Caco-2 (cell line): ENCODE measurements around the gene COL27A1. TPM values are rescaled to one million over a fixed set of nuclear protein-coding genes. Genes with fewer than 3 reads are reported as not detected.

Source experiments
- BruUV-seq: library from RNA; stranded (reverse); fragments of 400-500 nt; replicated peaks from 2 replicates; lab custom pipeline; 2021; lab: Mats Ljungman, UMichigan
- CTCF ChIA-PET: fragments of 300-600 bp; sonication (Branson Sonifier 250); formaldehyde crosslinking; loops from one replicate; lab custom pipeline; 2022; ENCODE audit warnings: antibody characterized with exemption; lab: Charles Lee
- POLR2A ChIA-PET: fragments of 300-600 bp; sonication (Branson Sonifier 250); formaldehyde crosslinking; loops from one replicate; lab custom pipeline; 2022; ENCODE audit warnings: antibody characterized with exemption; lab: Charles Lee
- DNase-seq, 2 experiments: peaks; one replicate each; pipeline versions ENCODE4 v3.0.0 to v3.0.0-alpha.2; 2020 to 2022
- H3K27me3 ChIP-seq: replicated peaks from 2 replicates; pipeline ENCODE4 v1.6.0; 2011; ENCODE audit warnings: low read length; ENCODE audit not compliant: control insufficient read depth, insufficient read depth
- H3K36me3 ChIP-seq: 2 replicates; pipeline ENCODE4 v1.5.1; 2011; ENCODE audit warnings: low read length; ENCODE audit not compliant: control insufficient read depth, insufficient read depth
- H3K4me1 ChIP-seq: fragments of 250-450 bp; sonication (Bioruptor Pico); 2 replicates; pipeline ENCODE4 v1.5.1; 2020; ENCODE audit warnings: mild to moderate bottlenecking
- H3K4me3 ChIP-seq: 2 replicates; pipeline ENCODE4 v1.5.1; 2011; ENCODE audit warnings: low read depth, mild to moderate bottlenecking, control low read depth, low read length
- H3K9me3 ChIP-seq: fragments of 250-450 bp; sonication (Bioruptor Pico); 2 replicates; pipeline ENCODE4 v1.5.1; 2020; ENCODE audit warnings: mild to moderate bottlenecking, moderate library complexity
- H3K27ac Mint-ChIP-seq: one replicate; pipeline ENCODE4 v1.8.0; 2022; ENCODE audit warnings: mixed read lengths; ENCODE audit not compliant: unreplicated experiment
- H3K27me3 Mint-ChIP-seq: one replicate; pipeline ENCODE4 v1.8.0; 2022; ENCODE audit warnings: mixed read lengths; ENCODE audit not compliant: insufficient read depth, unreplicated experiment
- H3K36me3 Mint-ChIP-seq: one replicate; pipeline ENCODE4 v1.8.0; 2022; ENCODE audit warnings: mild to moderate bottlenecking, mixed read lengths; ENCODE audit not compliant: insufficient read depth, unreplicated experiment
- H3K4me1 Mint-ChIP-seq: one replicate; pipeline ENCODE4 v1.8.0; 2022; ENCODE audit warnings: low read depth, mixed read lengths; ENCODE audit not compliant: unreplicated experiment
- H3K4me3 Mint-ChIP-seq: one replicate; pipeline ENCODE4 v1.8.0; 2022; ENCODE audit warnings: mild to moderate bottlenecking, moderate library complexity, mixed read lengths; ENCODE audit not compliant: unreplicated experiment
- H3K9me3 Mint-ChIP-seq: one replicate; pipeline ENCODE4 v1.8.0; 2022; ENCODE audit warnings: mixed read lengths; ENCODE audit not compliant: unreplicated experiment
- CTCF ChIP-seq, 2 experiments: fragments of 200-600 bp in 1 of 2; IDR thresholded peaks; 1 replicate in 1 of 2; 2 replicates in 1 of 2; pipeline versions ENCODE4 v1.5.1 to v1.8.0; 2011 to 2022; ENCODE audit warnings: antibody characterized with exemption in 1 of 2, control low read depth in 1 of 2, inconsistent platforms in 1 of 2, low read depth in 1 of 2, low read length in 1 of 2, mild to moderate bottlenecking in 1 of 2, moderate library complexity in 1 of 2; ENCODE audit not compliant: insufficient read depth in 1 of 2, severe bottlenecking in 1 of 2, unreplicated experiment in 1 of 2
- intact Hi-C: fragments of 100-400 bp; cut with micrococcal nuclease; formaldehyde crosslinking; loops from one replicate; pipeline ENCODE4 v1.10.0; 2022; ENCODE audit not compliant: unreplicated experiment
- total RNA-seq: library from RNA; stranded (reverse); gene quantifications from 2 replicates; pipeline ENCODE4 v1.2.3, GENCODE V29; 2022

The COL27A1 gene
- total RNA-seq, 1 experiment from 2014 or later = 31.1 TPM

- ChIA-PET POLR2A (no interaction called here), CTCF (interaction anchor here (0.6 to 1.3 kb wide), 2 partner anchors 14 kb away, joined by 5 to 6 read pairs; no protein-coding TSS in a partner anchor)
- Histone ChIP-seq H3K27me3 (no peaks in the 10 kb centered on the region), H3K4me3 (no peak overlapping the region), H3K4me1 (peaks cover 60% of the 10 kb centered on the region), H3K9me3 (no peaks in the 10 kb centered on the region), H3K36me3 (no peaks in the 10 kb centered on the region)
- Mint-ChIP-seq H3K27me3 (no peaks in the 10 kb centered on the region), H3K36me3 (no peaks in the 10 kb centered on the region), H3K9me3 (peaks cover 11% of the 10 kb centered on the region), H3K4me1 (peaks cover 32% of the 10 kb centered on the region), H3K27ac (no peak overlapping the region), H3K4me3 (no peak overlapping the region)
- no peak for TF ChIP-seq CTCF (IDR thresholded peaks at IDR 0.05; ENCODE audit: insufficient read depth in 1 of 2, low read depth in 1 of 2, low read length in 1 of 2, severe bottlenecking in 1 of 2, unreplicated experiment in 1 of 2)
- intact Hi-C loops = no loop called here
- BruUV-seq = no TSS peak
- no peak for DNase-seq
Observed at GRCh38 chr9:114122136-114123027, 33.0 kb upstream of the COL27A1 start.

- Mint-ChIP-seq H3K4me3 (no peak overlapping the region), H3K4me1 (peaks cover 24% of the 10 kb centered on the region), H3K36me3 (no peaks in the 10 kb centered on the region), H3K27me3 (no peaks in the 10 kb centered on the region), H3K27ac (no peak overlapping the region), H3K9me3 (peaks cover 20% of the 10 kb centered on the region)
- Histone ChIP-seq H3K27me3 (no peaks in the 10 kb centered on the region), H3K36me3 (no peaks in the 10 kb centered on the region), H3K4me3 (no peak overlapping the region), H3K4me1 (peaks cover 52% of the 10 kb centered on the region), H3K9me3 (no peaks in the 10 kb centered on the region)
- ChIA-PET POLR2A (interaction anchor here (0.5 kb wide), 1 partner anchor 33 kb away, joined by 3 read pairs; no protein-coding TSS in a partner anchor), CTCF (interaction anchor here (1.3 kb wide), 1 partner anchor 15 kb away, joined by 6 read pairs; no protein-coding TSS in a partner anchor)
- BruUV-seq = no TSS peak
- intact Hi-C loops = no loop called here
- peak in 1 of 2 experiments; percentile 30 for DNase-seq
- no peak for TF ChIP-seq CTCF (IDR thresholded peaks at IDR 0.05; ENCODE audit: insufficient read depth in 1 of 2, low read depth in 1 of 2, low read length in 1 of 2, severe bottlenecking in 1 of 2, unreplicated experiment in 1 of 2)
Observed at GRCh38 chr9:114123031-114123977, 32.0 kb upstream of the COL27A1 start.

- no TSS peak for BruUV-seq
- H3K27me3 ChIP-seq = no peaks in the 10 kb centered on the region
- H3K36me3 ChIP-seq = no peaks in the 10 kb centered on the region
- H3K4me3 ChIP-seq = no peak overlapping the region
- DNase-seq = peak in 1 of 2 experiments; percentile 5
- H3K4me1 ChIP-seq = peaks cover 44% of the 10 kb centered on the region
- peaks cover 27% of the 10 kb centered on the region for H3K9me3 Mint-ChIP-seq
- peaks cover 19% of the 10 kb centered on the region for H3K4me1 Mint-ChIP-seq
- H3K36me3 Mint-ChIP-seq = no peaks in the 10 kb centered on the region
- TF ChIP-seq CTCF (IDR thresholded peaks at IDR 0.05; ENCODE audit: insufficient read depth in 1 of 2, low read depth in 1 of 2, low read length in 1 of 2, severe bottlenecking in 1 of 2, unreplicated experiment in 1 of 2) = no peak
- H3K9me3 ChIP-seq = no peaks in the 10 kb centered on the region
- CTCF ChIA-PET = no interaction called here
- H3K4me3 Mint-ChIP-seq = no peak overlapping the region
- H3K27me3 Mint-ChIP-seq = no peaks in the 10 kb centered on the region
- POLR2A ChIA-PET = no interaction called here
- H3K27ac Mint-ChIP-seq = peak overlapping the region; percentile 20
- intact Hi-C loops = no loop called here
Observed at GRCh38 chr9:114124138-114124537, 31.2 kb upstream of the COL27A1 start.
